Activated effector memory CD4-positive, alpha-beta T cell treated with Interleukin-2 at 50 U/mL for 16 hours (primary cell): ENCODE measurements around the gene FAM234B.
"Not testable (repeated sequence)": the region's sequence is repeated elsewhere in the genome, so short reads cannot be mapped to it uniquely, and the experiment has no call there.

Experiments
- DNase-seq: peaks from one replicate; pipeline ENCODE4 v3.0.0-alpha.2; 2020

The FAM234B gene

DNA sequence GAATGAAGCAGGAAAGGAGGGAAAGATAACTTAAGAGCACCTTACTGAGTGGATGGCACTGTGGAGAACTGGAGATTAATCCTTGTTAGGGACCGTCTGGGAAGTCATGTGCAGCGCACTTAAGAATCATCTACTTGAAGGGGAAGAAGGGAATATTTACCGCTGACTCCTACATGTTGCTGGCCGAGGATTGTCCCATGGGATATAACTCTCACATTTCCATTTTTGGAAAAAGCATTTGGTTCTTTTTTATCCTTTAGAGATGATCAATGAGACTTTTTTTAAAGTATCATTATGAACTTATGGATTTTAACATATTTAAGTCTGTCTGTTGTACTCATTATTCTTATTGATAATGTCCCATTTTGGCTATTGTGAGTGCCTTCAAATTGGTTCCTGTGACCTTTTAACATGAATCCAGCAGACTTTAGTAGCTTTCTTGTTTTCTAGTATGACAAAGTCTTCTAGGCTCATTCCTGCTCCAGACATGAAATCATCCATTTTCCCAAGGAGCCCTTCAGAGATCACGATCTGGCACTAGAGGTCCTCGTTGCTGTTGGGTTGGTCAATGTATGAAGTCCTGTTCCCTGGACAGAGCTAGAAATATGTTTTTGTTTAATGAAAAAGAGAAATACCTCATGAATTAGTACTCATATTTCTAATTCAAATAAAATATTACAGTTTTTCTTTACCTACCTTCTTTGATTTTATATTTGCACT lies 20.2 kb upstream of the FAM234B start:
- no peak for DNase-seq

DNA sequence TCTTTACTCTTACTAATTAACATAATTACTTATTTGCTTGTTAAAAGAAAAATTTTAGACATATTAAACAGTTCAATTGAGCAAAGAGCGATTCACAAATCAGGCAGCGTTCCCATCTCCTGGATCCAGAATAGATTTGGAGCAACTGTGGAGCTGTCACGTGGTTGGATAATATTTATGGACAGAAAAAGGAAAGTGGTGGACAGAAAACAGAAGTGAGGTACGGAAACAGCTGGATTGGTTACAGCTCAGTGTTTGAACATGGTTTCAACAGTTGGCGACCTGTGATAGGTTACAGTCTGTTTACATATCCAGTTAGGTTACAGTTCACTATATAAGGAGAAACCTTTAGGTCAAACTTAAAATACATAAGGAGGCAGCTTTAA lies 19.7 kb upstream of the FAM234B start:
- DNase-seq: no peak

DNA sequence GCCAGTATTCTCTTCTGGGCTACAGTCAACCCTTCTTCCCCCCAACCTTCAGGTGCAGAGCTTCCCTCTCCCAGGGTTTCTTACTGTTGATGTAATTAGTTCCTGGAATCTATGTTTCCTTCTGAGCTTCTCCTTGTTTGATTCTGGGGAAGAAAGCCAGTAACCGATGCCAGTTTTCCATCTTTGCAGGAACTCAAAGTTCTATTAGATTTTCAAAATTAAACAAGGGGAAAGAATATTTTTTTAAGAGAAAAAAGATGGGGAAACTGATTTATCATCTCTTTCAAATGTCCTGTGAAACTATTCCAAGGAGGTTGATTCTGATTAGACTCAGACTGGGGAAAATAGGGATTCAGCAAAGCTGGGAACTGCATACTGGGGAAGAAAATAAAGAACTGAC lies 17.9 kb upstream of the FAM234B start:
- DNase-seq: no peak

DNA sequence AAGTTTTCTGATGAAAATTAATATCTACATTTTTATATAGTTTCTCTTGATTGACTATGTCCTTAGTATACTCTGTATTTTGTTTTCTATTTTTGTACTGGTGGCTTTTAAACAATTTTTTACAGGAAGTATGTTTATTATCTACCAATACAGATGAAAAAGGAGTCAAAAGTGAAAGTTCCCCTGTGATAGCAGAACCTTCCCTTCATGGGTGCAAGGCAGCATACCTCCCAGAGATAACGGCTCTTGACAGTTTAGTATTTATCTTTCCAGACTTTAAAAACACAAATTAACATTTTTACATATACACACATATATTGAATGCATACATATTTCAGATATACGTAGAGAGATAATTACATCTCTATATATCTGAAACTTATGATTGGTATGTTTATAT lies 17.1 kb upstream of the FAM234B start:
- no peak for DNase-seq

DNA sequence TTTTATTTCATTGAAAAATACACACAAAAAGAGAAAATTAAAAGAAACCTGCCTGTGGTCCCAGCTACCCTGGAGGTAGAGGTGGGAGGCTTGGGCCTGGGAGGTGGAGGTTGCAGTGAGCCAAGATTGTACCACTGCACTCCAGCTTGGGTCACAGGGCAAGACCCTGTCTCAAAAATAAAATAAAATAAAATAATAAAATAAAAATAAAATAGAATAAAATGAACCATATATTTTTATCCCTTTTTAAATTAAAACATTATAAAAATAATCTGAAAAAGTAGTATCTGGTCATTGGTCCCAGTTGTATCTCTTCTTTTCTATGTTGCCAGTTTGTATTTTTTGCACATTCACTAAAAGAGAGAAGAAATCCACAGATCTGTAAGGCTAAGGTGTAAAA lies 16.7 kb upstream of the FAM234B start:
- no peak for DNase-seq

DNA sequence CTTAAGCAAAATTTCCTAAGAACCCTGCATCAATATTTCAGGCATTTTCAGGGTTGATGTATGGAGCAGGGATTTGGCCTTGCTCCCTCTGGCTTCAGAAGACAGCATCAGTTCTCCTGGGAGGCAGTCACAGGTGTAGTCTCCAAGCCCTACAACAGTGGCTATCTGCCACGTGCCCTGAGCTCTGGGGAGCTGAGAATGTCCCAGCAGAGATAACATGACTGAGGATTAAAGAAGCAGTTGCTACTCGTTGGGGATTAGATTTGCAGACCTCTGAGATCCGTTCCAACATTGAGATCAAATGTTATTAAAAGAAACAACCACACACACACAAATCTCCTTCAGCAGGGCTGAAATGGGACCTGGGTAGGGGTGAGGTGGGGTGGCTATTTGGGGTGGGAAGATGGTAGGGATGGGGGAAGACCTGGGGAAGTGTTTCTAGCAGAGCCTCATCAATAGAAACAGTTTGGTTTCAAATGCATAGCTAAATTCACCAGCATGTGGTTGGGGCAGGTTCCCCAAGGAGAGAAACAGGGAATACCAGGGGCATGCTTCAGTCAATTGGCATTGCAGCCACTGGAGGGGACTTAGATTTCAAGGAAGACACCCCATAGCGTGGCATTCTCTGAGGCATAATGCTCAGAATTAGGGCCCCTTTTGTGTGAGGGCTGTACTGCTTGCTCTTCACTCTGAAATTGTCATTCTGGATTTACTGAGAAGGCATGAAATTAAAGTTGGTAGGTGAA lies 15.2 kb upstream of the FAM234B start:
- no peak for DNase-seq

DNA sequence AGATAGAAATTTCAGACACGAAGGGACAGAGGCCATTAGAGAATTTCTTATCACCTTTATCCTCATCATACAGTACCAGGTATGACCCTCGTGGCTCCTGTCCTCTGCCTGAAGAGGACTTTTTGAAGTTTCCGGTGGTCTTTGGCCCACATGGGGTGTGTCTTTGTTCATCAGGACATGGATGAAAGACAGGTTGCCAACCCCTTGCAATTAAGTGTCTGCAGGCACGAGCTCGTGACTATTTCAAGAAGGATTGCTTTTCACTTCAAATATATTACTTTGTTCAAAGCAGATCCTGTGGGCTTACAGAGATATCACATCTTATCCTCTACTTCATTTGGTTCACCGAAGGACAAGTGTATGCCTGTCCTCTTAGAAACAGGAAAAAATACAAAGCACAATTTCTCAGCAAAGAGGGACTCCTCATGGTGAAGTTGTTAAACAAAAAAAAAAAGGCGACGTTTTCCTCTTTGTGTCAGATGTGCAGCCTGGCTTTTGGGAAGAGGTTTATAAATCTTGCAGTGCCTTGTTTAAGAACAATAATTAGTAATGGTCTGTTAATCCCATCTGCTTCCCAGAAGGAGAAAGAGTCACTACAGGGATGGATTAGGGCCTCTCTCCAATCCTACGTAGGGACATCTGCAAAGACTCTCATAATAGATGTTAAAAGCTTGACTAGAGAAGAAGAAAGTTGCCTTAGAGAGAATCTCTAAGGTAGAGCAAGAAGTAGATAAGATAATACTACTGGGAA lies 13.5 kb upstream of the FAM234B start:
- no peak for DNase-seq

DNA sequence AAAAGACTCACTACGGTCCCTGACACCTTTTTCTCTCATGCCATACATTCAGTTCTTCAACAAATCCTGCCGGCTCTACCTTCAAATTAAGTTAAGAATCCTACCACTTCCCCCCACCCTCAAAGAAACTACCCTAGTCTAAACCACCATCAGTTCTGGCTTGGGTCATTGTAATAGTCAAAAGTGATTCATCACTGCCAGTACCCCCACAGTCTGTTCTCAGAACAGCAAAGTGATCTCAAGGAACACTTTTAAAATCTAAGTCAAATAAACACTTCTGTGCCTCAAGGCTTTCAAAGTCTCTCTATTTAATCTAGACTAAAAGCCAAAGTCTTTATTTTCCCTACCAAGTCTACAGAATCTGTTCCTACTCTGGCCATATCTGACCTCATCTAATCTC lies 12.0 kb upstream of the FAM234B start:
- DNase-seq: no peak

DNA sequence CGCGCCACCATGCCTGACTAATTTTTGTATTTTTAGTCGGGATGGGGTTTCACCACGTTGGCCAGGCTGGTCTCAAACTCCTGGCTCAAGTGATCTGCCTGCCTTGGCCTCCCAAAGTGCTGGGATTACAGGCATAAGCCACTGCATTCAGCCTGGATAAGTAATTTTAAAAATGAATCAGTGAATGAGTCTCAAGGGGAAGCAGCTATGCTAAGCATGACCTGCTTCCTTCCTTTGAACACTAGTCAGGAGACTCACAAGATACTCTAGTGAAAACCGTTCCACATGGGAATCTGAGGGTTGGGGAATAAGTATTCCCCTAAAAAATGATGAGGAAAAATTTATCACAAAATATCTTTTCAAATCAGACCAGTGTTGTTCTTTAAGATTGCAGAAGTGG lies 10.7 kb upstream of the FAM234B start:
- DNase-seq: no peak

DNA sequence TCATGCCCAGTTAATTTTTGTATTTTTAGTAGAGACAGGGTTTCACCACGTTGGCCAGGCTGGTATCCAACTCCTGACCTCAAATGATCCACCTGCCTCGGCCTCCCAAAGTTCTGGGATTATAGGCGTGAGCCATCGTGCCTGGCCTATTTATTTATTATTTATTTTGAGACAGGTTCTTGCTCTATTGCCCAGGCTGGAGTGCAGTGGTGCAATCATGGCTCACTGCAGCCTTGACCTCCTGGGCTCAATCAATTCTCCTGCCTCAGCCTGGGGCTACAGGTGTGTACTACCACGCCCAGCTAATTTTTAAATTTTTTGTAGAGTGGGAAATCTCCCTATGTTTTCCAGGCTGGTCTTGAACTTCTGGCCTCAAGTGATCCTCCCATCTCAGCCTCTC lies 8.8 kb upstream of the FAM234B start:
- not testable (repeated sequence) for DNase-seq

DNA sequence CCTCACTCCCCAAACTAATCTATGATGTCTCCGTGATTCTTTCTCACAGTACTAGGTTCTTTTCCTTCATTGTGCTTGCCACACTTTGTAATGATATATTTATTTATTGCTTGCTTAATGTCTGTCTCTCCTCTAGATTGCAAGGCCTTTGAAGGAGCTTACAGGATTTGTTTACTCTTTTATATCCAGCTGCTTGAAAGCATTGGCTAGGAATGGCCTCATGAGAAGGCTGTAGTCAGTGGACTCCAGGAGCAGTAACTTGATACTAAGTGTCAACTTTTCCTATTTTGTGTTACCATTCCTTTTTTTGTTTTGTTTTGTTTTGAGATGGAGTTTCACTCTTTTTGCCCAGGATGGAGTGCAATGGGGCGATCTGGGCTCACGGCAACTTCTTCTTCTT lies 7.3 kb upstream of the FAM234B start:
- DNase-seq: no peak

DNA sequence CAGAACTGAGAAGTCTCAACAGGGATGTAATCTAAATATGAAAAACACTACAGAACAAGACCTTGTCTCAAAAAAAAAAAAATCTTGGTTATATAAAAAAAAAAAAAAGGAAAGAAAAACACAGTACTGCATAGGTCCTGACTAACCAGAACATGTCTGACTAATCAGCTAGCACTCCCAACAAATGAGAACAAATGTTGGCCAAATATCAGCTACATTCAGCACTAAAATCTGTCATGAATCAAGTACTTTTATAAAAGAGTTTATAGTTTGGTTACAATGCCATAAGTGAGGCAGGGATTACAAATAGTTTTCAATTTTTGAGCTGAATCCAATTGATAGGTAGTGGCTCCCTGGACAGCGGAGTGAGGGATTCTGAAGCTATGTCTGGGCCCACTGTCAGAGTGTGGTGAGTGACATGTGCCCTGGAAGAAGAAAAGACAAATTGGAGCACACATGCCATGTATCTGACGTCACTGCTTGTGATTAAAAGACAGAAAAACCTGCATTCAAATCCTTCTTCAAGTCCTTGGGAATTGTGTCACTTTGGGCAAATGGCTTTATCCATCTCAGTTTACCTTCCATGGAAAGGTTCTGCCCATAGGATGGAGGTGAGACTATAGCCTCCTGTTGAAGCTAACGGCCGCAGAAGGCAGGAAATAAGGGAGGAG lies 5.6 kb upstream of the FAM234B start:
- no peak for DNase-seq

DNA sequence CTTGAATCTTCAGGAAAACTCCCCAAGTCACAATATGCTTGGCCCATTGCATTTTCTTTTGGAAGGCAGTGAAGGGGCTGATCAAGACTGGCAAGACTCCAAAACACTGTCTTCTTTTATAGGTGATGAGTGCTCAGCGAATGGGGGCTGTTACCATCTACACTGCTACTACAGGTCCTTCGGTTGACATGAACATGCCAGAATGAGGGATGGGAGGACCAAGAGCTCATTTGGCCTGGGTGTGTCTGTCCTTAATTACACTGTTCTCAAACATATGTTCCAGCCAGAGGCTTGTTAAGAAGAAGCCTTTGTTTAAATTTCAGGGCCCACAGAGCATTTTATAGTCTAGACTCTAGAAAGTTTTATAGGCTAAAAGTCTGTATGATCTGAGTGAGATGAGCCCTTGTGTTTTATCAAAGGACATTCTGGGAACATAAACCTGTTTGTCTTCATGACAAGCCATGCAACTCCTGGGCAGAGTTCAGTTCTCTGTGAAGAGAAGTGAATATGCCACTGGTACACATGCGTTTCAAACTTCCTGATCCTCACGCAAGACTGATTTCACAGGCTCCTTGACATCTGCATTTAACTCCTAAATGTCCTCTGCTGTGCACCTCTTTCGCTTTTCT lies 4.7 kb upstream of the FAM234B start:
- no peak for DNase-seq

DNA sequence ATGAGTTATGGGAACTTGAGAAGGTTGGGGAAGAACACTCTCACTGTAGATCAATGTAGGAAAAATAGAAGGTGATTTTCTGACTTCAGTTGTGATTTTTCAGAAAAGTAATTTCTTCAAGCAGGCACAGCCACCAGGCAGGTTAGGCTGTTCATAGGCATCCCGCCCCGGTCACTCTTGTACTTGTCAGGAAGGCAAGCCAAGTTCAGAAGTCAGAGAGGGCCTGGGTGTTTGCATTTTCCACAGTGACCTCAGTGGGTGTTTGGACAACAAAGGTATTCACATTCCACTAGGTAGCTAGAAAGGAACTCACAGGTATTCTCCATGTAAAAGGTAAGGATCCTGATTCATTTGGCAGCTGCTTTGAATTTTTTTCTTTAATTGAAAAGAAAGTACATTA lies 3.0 kb upstream of the FAM234B start:
- no peak for DNase-seq

DNA sequence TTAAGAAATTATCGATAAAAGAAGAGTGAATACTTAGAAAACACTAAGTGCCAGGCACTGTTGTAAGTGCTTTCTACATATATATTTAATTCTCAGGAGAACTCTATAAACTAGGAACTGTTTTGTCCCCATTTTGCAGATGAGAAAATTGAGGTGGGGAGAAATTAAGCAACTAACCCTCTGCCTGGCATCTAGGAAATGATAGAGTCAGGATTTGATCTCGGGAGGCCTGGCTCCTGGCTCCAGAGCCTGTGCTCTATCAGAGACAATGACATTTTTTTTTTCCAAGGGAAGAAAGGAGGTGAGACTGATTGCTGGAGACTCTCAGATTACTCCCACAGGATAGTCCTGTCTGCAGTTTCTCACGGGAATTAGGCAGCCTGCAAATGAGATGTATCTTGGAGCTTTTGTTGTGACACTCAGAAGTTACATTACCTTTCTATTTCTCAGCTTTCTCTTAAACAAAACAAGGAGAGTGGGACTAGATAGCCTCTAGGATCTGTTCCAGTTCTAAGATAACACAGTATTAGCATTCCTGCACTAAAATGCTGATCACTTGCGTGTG lies 1.4 kb upstream of the FAM234B start:
- DNase-seq: no peak

DNA sequence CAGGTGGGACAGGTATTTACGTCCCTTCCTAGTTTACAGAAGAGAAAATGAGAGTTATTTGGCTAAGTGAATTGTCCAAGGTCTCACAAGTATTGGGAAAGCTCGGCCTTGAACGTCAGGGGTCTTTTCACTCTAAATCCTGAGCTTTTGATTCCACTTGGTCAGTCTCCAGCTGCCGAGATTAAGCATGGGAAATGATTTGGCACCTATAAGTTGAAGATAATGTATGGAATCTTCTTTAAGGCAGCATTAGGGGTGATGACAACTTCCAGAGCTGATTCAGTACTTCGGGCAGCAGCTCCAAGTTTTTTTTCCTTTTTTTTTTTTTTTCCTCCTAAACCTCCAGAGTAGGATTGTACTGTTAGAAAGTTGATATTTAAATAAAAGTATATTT lies 722 bp downstream of the FAM234B start:
- DNase-seq: no peak

DNA sequence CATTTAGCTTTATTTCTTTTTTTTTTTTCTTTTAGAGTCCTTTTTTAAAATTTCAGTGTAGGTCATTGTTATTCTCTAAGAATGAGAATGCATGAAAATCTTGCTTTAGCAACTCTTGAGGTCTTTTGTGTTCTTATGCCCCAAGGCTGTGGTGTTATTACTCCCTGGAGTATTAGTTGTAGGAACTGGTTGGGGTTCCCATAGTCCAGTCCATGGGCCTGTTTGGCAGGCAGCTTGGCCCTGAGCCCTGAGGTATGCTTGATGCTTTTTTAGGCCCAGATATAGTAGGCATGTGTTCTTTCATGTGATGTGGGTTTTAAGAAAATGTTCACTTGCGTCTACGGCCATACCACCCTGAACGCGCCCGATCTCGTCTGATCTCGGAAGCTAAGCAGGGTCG lies 1.6 kb downstream of the FAM234B start:
- no peak for DNase-seq

DNA sequence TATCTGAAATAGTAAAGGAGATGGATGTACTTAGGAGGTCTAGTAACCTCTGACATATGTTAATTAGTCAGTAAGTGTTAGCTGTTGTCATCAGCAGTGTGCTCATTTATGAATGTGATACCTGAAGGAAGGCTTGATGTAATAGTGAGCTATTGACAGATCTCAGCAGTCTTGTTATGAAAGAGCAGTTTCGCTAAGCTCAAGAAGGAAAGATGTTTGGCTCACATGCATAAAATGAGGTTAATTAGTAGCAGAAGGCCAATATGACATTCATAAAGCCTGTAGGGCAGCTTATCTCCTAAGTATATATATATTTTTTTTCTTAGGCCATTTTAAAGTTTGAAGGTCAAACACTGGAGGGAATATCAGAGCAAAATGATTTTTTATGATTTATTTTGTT lies 2.8 kb downstream of the FAM234B start:
- DNase-seq: no peak

DNA sequence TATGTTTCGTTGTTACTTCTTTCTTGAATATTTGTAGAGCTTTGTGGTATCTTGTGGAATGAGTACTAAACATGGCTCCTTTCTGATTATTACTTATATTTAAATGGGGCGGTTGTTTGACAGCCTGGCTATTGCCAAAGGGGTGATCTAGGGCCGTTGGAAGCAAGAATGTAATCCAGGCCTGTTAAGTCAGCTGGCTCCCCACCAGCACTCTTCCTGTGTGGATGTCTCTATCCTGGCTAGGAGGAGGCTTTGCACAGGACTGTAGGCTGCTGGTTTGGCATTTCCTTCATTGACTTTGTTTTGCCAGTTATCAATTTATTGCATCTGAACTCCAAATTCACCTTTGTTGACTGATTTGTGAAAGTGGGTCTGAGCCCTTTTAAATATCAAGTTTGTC lies 5.6 kb downstream of the FAM234B start:
- no peak for DNase-seq

DNA sequence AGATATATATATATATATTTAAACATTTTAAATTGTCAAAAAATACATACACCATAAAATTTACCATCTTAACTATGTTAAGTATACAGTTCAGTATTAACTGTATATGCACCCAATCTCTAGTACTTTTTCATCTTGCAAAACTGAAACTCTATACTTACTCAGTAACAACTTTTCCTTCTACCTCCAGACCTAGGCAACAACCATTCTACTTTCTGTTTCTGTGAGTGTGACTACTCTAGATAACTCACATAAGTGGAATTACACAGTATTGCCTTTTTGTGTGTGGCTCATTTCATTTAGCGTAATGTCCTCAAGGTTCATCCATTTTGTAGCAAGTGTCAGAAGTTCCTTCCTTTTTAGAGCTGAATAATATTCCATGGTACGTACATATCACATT lies 8.2 kb downstream of the FAM234B start:
- DNase-seq: no peak

DNA sequence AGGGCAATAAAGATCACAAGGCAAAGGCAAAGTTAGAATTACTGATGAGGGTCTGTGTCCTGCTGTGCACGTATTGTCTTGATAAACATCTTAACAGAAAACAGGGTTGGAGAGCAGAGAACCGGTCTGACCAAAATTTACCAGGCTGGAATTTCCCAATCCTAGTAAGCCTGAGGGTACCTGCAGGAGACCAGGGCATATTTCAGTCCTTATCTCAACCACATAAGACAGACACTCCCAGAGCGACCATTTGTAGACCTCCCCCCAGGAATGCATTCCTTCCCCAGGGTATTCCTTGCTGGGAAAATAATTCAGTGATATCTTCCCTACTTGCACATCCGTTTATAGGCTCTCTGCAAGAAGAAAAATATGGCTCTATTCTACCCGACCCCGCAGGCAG lies 9.4 kb downstream of the FAM234B start:
- DNase-seq: not testable (repeated sequence)

DNA sequence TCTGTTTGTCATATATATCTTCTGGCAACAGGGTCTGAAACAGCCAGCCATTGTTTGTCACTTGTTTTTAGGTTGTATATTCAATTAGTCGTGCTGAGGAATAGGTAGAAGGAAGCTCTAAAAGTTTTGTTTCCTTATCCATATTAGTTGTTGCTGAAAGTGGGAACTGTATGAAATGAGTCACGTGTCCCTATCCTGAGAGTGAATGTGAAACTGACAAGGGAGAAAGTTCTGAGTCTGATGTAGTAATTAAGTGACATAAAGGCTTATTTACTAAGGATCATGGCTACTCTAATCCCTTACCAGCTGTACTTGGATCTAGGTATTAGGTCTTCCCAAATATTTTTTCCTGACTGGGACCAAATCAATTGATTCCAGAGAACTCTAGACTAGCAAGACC lies 16.4 kb downstream of the FAM234B start:
- DNase-seq: no peak

DNA sequence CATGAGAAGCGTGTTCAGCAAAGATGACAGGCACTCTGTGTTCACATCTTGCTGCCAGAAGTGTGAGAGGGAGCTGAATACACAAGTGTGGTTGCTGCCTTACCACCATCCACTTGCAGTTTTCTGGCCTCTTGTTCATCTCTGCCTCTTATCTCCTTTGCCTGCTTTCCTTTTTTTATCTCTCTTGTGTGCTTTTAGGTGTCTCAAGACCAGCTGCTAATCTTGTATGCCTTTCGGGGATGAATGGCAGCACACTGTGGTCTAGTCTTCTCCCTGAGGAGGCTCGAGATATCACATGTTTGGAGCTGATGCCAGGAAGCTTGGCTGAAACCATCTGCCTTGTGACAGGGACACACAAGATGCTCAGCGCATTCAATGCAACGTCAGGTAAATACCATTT lies 17.2 kb downstream of the FAM234B start:
- no peak for DNase-seq
